ENCODE results near the gene CLIP3.
"Not testable (repeated sequence)": the region's sequence is repeated elsewhere in the genome, so short reads cannot be mapped to it uniquely, and the experiment has no call there.

The CLIP3 gene

GRCh38 chr19:36046443-36047050, 13.9 kb upstream of the CLIP3 start:
- DNase-seq: no peak

- DNase-seq: no peak
Measured at GRCh38 chr19:36043952-36044351, 11.3 kb upstream of the CLIP3 start.

DNA sequence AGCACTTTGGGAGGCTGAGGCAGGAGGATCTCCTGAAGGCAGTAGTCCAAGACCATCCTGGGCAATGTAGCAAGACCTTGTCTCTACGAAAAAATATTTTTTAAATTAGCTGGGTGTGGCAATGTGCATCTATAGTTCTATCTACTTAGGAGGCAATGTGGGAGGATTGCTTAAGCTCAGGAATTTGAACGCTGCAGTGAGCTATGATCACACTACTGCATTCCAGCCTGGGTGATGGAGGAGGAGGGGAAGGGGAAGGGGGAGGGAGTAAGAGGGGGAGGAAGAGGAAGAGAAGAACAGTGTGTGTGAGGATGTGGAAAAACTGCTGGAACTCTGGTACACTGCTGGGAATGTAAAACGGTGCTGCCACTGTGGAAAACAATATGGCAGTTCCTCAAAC, 9.2 kb upstream of the CLIP3 start:
- DNase-seq: no peak

GRCh38 chr19:36041092-36041491, 8.4 kb upstream of the CLIP3 start:
- not testable (repeated sequence) for DNase-seq

DNA sequence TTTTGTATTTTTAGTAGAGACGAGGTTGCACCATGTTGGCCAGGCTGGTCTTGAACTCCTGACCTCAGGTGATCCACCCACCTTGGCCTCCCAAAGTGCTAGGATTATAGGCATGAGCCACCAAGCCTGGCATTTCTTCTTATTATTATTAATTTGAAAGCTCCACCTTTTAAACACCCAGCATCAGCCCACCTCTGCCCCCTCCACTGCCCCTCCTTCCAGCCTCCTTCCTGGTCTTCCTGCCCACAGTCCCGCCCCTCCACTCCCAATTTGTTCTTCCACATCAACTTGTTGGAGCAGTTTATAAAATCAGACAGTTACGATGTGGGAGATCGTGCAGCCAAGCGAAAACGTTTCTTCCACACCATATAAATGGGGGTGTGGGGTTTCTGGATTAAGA, 7.8 kb upstream of the CLIP3 start:
- DNase-seq: no peak

DNA sequence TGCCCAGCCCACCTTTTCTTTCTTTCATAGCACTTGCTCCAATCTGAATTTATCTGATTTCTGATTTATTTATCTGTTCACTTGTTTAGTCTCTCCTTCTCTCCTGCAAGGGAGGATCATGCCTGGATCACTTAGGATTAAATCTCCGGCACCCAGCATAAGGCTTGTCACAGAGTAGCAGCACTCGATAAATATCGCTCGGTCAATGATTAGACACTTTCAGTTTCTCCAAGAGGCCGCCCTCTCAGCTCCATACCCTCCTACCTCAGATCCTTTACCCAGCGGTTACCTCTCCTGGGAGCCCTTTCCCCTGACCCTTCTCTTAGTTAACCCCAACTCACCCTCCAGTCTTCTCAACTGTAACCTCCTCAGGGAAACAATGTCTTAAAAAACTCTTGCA, 1.4 kb downstream of the CLIP3 start:
- DNase-seq: no peak

- DNase-seq: no peak
Measured at GRCh38 chr19:36030264-36031148, 2.2 kb downstream of the CLIP3 start.

DNA sequence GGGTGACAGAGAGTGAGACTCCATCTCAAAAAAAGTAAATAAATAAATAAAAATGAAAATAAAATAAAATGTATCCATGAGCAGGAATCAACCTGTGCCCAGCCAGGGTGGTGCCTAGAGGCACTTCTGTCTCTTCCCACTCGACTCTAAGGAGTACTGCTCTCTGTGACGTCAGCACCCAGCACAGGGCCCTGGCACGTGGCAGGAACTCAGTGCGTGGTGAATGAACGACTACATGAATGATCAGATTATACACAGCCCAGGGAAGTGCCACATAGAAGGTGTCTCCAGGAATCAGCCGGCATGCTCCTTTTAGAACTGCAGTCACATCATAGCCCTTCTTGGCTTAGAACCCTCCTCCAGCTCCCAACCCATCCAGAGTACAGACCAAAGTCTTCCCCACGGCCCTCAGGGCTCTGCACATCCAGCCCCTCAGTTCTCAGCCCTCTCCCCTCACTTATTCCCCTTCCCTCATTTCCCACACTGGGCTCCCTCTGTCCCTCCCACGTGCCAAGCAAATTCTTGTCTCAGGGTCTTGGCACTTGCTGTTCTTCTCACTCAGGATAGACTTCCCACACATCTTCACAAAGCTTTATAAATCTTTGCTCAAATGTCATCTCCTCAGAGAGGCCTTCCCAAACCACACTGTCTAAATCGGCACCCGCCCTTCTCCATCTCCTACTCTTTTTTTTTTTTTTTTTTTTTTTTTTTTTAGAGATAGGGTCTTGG, 4.2 kb downstream of the CLIP3 start:
- no peak for DNase-seq

- DNase-seq: no peak
Measured at GRCh38 chr19:36027696-36028095, 5.0 kb downstream of the CLIP3 start.

- no peak for DNase-seq
Measured at GRCh38 chr19:36026091-36026876, 6.4 kb downstream of the CLIP3 start.

DNA sequence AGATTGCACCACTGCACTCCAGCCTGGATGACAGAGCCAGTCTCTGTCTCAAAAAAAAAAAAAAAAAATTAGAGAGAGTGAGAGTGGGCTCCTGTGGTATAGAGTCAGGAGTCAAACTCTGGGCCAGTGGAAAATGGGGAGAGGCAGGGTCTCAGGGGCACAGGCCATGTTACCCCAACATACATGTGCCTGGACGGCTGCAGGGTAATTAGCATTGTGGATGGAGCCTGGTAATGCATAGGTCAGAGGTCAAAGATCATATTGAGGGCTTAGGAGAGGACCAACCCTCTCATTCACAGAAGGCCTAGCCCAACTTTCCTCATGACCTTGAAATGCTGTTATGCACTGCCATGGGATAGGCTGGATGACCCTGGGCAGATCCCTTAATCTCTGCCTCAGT, 7.1 kb downstream of the CLIP3 start:
- DNase-seq: no peak

GRCh38 chr19:36023432-36023831, 9.2 kb downstream of the CLIP3 start:
- no peak for DNase-seq

DNA sequence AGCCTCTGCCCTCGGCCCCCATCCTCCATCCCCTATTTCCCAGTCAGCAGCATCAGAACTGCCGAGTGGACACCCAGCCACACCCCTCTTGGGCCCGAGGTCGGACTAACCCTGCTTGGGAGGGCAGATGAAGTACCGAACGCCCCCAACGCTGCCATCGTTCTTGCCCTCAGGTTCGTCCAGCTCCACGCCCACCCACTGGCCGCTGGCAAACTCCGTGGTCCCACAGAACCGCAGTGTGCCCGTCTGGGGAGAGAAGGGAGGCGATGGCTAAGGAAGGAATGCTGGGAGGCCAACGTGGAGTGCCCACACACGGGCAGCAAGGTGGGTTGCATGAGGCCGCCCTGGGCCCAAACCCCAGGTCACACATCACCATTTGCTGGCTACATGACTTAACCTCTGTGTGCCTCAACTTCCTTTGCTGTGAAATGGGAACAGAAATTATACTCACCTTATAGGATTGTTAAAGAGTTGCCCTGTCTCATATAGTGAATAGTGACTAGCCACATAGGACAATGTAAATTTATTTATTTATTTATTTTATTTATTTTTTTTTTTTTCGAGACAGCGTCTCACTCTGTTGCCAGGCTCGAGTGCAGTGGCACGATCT, 13.5 kb downstream of the CLIP3 start:
- DNase-seq: no peak

DNA sequence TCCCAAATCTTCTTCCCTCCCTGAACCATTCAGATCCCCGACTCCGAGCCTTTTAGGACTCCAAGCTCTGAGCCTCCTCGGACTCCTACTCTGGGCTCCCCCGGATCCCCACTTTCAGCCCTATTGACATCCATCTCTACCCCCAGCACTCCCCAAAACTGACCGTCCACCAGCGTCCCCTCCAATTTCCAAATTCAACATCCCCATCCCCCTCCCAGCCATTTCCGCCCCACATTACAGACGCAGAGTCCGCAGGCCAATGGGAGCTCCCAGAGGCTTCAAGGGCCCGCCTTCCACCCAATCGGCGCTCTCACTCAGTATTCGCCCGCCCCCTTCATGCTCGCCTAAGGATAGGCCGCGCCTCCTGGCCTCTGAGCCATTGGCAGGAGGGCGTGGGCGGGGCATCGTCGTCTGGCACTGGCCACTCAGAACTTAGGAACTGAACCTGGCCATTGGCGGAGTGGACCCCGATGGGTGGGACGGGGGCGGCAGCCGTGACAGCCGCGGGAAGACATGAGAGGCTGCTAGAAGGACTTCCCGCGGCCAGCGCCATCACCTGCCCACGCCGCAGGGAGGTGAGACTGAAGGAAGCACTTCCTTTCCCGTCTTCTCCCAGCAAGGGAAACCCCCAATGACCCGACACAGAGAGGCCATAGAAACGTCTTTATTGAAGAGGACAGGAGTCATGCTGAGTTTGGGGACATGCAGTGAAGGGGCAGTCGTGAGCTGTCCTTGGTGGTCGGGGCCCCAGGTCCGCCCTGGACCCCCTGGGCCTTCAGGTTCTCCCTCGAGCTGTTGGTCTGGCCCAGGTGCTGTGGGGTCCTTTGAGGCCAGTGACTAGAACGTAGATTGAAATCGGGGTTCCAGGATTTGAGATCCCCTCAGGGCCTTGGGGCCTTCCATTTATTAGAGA, 18.4 kb downstream of the CLIP3 start, which contains the start of gene ALKBH6:
ALKBH6 (minus strand) TSS at position 202 of the 913 bp plus-strand sequence. CDS start 816 bp downstream, outside the sequence.
- DNase-seq: peak; percentile 100

DNA sequence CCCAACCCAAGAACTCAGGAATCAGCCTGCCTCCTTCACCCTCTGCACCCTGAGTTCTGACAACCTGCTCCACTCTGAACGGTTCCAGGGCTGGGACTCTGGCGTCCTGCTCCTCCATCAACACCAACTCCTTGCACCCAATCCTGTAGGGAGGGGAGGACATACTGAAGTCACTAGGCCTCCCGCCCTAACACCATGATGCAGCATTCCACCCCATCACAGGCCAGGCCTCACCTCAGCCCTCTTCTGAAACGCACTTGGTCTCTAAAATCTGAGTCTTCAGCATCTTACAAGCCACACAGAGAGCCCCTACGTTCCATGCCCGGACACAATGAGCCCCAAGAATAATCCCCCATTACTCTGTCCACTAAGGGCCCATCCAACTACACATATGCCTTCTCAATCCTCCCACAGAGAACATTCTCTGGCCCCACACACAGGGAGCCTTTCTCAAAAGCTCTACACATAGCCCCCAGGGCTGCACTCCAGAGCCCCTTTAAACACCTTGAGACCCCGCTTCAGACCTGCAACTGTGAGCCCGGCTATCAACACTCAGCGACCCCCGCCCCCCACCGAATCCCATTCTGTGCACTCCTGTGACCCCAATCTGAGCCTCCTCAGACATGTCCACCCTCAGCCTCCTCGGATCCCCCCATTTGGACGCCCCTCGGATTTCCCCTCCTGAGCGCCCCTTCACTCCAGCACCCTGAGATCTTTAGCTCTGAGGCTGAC, 19.2 kb downstream of the CLIP3 start:
- DNase-seq: no peak

GRCh38 chr19:36010402-36010801, 22.3 kb downstream of the CLIP3 start:
- no peak for DNase-seq

- DNase-seq: no peak
Measured at GRCh38 chr19:36009633-36010379, 22.9 kb downstream of the CLIP3 start.

GRCh38 chr19:36009220-36009619, 23.5 kb downstream of the CLIP3 start:
- peak; percentile 76 for DNase-seq

DNA sequence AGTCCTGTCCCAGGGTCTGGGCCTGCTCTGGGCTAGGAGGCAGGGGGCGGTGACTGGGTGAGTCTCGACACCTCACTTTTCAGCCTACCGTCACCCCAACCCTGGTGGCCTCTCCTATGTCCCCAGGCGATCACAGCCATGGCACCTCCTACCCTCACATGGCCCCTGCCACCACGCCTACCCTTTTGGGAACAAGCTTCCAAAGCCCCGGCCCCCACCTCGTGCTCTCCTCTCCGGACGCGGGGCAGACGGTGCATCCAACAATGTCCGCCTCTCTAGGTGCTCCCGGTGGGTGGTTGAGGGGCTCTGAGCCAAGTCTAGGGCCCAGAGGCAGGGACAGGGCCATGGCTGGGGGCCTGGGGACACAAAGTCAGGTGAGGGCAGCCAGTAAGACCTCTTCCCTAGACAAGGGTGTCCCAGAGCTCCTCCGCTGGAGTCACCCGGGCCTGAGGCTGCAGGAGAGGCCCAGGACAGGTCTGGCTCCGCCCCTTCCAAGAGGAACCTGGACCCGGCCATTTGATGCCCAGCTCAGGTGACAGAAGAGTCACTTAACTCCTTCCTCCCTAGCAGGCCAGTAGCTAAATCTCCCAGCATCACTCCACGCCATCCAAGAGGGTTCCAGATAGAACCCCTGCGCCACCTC, 24.2 kb downstream of the CLIP3 start, which contains the start of gene SYNE4:
SYNE4 (minus strand) TSS at position 478 of the 643 bp plus-strand sequence; CDS start at position 346, 132 bp downstream.
- no peak for DNase-seq
